K562 (cell line): Measurements from ENCODE around the gene PLD6. TPM values are rescaled to one million over a fixed set of nuclear protein-coding genes. Genes with fewer than 3 reads are reported as not detected.

Source experiments
- ATAC-seq: fragments of 200-7000 bp; cut with Tn5 transposase; 3 replicates; pipeline ENCODE4 v1.9.1; 2020; ENCODE audit warnings: moderate library complexity
- BruUV-seq: library from RNA; stranded (reverse); fragments of 400-500 nt; replicated peaks from 2 replicates; lab custom pipeline; 2021; lab: Mats Ljungman, UMichigan
- CTCF ChIA-PET: fragments of 300-600 bp; formaldehyde crosslinking; extraction: SDS; loops from one replicate; lab custom pipeline; 2021; ENCODE audit warnings: low intra/inter-chr PET ratio; lab: Yijun Ruan, JAX
- POLR2A ChIA-PET: fragments of 300-600, 350-650 bp; sonication (Branson Sonifier 250); formaldehyde crosslinking; extraction: SDS; loops from one replicate; lab custom pipeline; 2021; ENCODE audit warnings: antibody characterized with exemption, inconsistent platforms; lab: Yijun Ruan, JAX
- DNase-seq, 4 experiments: peaks; one replicate each; pipeline versions ENCODE4 v3.0.0 to v3.0.0-alpha.2; 2011 to 2018; ENCODE audit warnings: low spot score in 3 of 4, mixed read lengths in 3 of 4; ENCODE audit errors: extremely low read depth in 1 of 4
- FAIRE-seq: peaks from 2 replicates; lab custom pipeline; 2011; peaks lifted over from hg19 to GRCh38; lab: Jason Lieb, UNC
- H2AFZ ChIP-seq: 2 replicates; pipeline ENCODE4 v1.6.0; 2011; ENCODE audit warnings: low read depth, low read length, control low read depth, inconsistent platforms
- H3K27ac ChIP-seq: fragments of 200-600 bp; 3 replicates; pipeline ENCODE4 v1.8.0; 2011; ENCODE audit warnings: low read depth, mild to moderate bottlenecking, control low read depth, inconsistent platforms, low read length, moderate library complexity, mixed read lengths; ENCODE audit errors: extremely low read depth
- H3K27me3 ChIP-seq, 2 experiments: fragments of 300-600 bp in 1 of 2; 2 replicates in 1 of 2; 3 replicates in 1 of 2; pipeline versions ENCODE4 v1.6.0 to v1.8.0; 2011; ENCODE audit warnings: inconsistent platforms in 2 of 2, low read length in 2 of 2, mild to moderate bottlenecking in 1 of 2, mixed read lengths in 1 of 2, moderate library complexity in 1 of 2; ENCODE audit not compliant: control insufficient read depth in 2 of 2, insufficient read depth in 2 of 2
- H3K36me3 ChIP-seq: fragments of 300-600 bp; 3 replicates; pipeline ENCODE4 v1.8.0; 2011; ENCODE audit warnings: mild to moderate bottlenecking, low read length, inconsistent platforms; ENCODE audit not compliant: control insufficient read depth, insufficient read depth
- H3K4me1 ChIP-seq, 2 experiments: fragments of 200-600 bp in 1 of 2; replicated peaks in 1 of 2; 2 replicates in 1 of 2; 3 replicates in 1 of 2; pipeline versions ENCODE4 v1.5.1 to v1.8.0; 2011; ENCODE audit warnings: inconsistent platforms in 2 of 2, low read length in 2 of 2, mild to moderate bottlenecking in 1 of 2, mixed read lengths in 1 of 2, moderate library complexity in 1 of 2; ENCODE audit not compliant: control insufficient read depth in 2 of 2, insufficient read depth in 2 of 2
- H3K4me2 ChIP-seq: 2 replicates; pipeline ENCODE4 v1.6.1; 2011; ENCODE audit warnings: low read length, control low read depth, inconsistent platforms, mixed read lengths; ENCODE audit not compliant: insufficient read depth
- H3K4me3 ChIP-seq: fragments of 200-600 bp; sonication (generic), shearing (Covaris generic); 2 replicates; pipeline ENCODE4 v1.5.1; 2016; ENCODE audit warnings: control low read depth, inconsistent platforms
- H3K79me2 ChIP-seq: fragments of 200-600 bp; 3 replicates; pipeline ENCODE4 v1.8.0; 2011; ENCODE audit warnings: low read length, inconsistent platforms; ENCODE audit not compliant: control insufficient read depth, insufficient read depth
- H3K9ac ChIP-seq, 2 experiments: 2 replicates each; pipeline versions ENCODE4 v1.6.0 to v1.6.1; 2011; ENCODE audit warnings: low read depth in 2 of 2, low read length in 2 of 2, control low read depth in 1 of 2, inconsistent platforms in 1 of 2, mild to moderate bottlenecking in 1 of 2, mixed read lengths in 1 of 2; ENCODE audit not compliant: insufficient read depth in 1 of 2
- H3K9me1 ChIP-seq: one replicate; pipeline ENCODE4 v1.6.0; 2011; ENCODE audit warnings: inconsistent platforms, mild to moderate bottlenecking, low read length, moderate library complexity; ENCODE audit not compliant: control insufficient read depth, insufficient read depth
- H3K9me3 ChIP-seq: replicated peaks from 2 replicates; pipeline ENCODE4 v1.5.1; 2011; ENCODE audit warnings: low read depth, low read length, inconsistent platforms; ENCODE audit not compliant: control insufficient read depth, insufficient read depth
- H4K20me1 ChIP-seq: replicated peaks from 2 replicates; pipeline ENCODE4 v1.6.1; 2011; ENCODE audit warnings: low read length, inconsistent platforms, mixed read lengths; ENCODE audit not compliant: control insufficient read depth, insufficient read depth
- BCOR ChIP-seq: fragments of 450-650 bp; IDR thresholded peaks from 2 replicates; pipeline ENCODE4 v1.6.1; 2016
- BRCA1 ChIP-seq, 2 experiments: fragments of 450-650 bp in 1 of 2; sonication (generic) in 1 of 2; formaldehyde crosslinking in 1 of 2; IDR thresholded peaks; 2 replicates each; pipeline versions ENCODE4 v1.5.0 to v1.6.1; 2017 to 2020; ENCODE audit warnings: mild to moderate bottlenecking in 1 of 2, missing genetic modification reagents in 1 of 2
- ETV5 ChIP-seq: sonication (generic); formaldehyde crosslinking; IDR thresholded peaks from 2 replicates; pipeline ENCODE4 v1.4.0; 2020; ENCODE audit warnings: low read depth, mild to moderate bottlenecking, missing genetic modification reagents
- HOXB6 ChIP-seq: fragments of 250-450 bp; sonication (Bioruptor Pico); IDR thresholded peaks from 2 replicates; pipeline ENCODE4 v1.5.1; 2022; ENCODE audit warnings: mild to moderate bottlenecking, borderline replicate concordance
- JUN ChIP-seq, 2 experiments: sonication (generic) in 1 of 2; formaldehyde crosslinking in 1 of 2; IDR thresholded peaks; 2 replicates each; pipeline versions ENCODE4 v1.6.1 to v1.8.0; 2012 to 2022; ENCODE audit warnings: borderline replicate concordance in 2 of 2, mild to moderate bottlenecking in 2 of 2, improper control_type of control experiment in 1 of 2, low read depth in 1 of 2, low read length in 1 of 2, missing genetic modification reagents in 1 of 2
- MYC ChIP-seq, 2 experiments: fragments of 250-450 bp in 1 of 2; sonication (Bioruptor Pico) in 1 of 2; IDR thresholded peaks; 2 replicates each; pipeline versions ENCODE4 v1.5.1 to v1.6.1; 2012 to 2021; ENCODE audit warnings: low read depth in 2 of 2, borderline replicate concordance in 1 of 2, improper control_type of control experiment in 1 of 2, low read length in 1 of 2, mild to moderate bottlenecking in 1 of 2, moderate library complexity in 1 of 2
- RBM39 ChIP-seq: fragments of 200-400 bp; formaldehyde crosslinking; optimal IDR thresholded peaks from 2 replicates; pipeline ENCODE3; 2018; ENCODE audit warnings: low read depth, low read length
- TBL1XR1 ChIP-seq, 2 experiments: IDR thresholded peaks; 2 replicates each; pipeline ENCODE4 v1.6.1; 2012; ENCODE audit warnings: improper control_type of control experiment in 2 of 2, low read length in 2 of 2, mild to moderate bottlenecking in 1 of 2
- ZKSCAN8 ChIP-seq: fragments of 200-800 bp; sonication (Bioruptor generic); IDR thresholded peaks from 2 replicates; pipeline ENCODE4 v1.6.1; 2016; ENCODE audit warnings: missing genetic modification characterization, missing compliant biosample characterization
- ZNF146 ChIP-seq: IDR thresholded peaks from one replicate; pipeline ENCODE4 v1.6.1; 2018; ENCODE audit warnings: missing compliant biosample characterization; ENCODE audit not compliant: unreplicated experiment
- ZNF23 ChIP-seq: fragments of 250-450 bp; sonication (Bioruptor Pico); IDR thresholded peaks from 2 replicates; pipeline ENCODE4 v1.4.0; 2020; ENCODE audit warnings: mild to moderate bottlenecking
- ZNF77 ChIP-seq: fragments of 250-450 bp; sonication (Bioruptor Pico); IDR thresholded peaks from 2 replicates; pipeline ENCODE4 v1.5.0; 2020
- WGBS: fragments of 100-300 bp; shearing (Covaris generic); methylation state at CpG from one replicate; pipeline ENCODE4 v1.1.6; 2016; ENCODE audit warnings: low coverage, mixed read lengths; ENCODE audit not compliant: insufficient coverage; ENCODE audit errors: missing lambda C conversion rate; 5-methylcytosine and 5-hydroxymethylcytosine counted together
- in situ Hi-C: fragments of 300-500 bp; cut with MboI; formaldehyde crosslinking; loops from 4 replicates; pipeline ENCODE4 v1.15.0; 2018; ENCODE audit warnings: inconsistent platforms, mixed read lengths
- intact Hi-C: fragments of 100-400 bp; cut with micrococcal nuclease; formaldehyde crosslinking; loops from 2 replicates; pipeline ENCODE4 v1.14.2; 2022
- polyA plus RNA-seq, 8 experiments: library from polyadenylated mRNA; depleted of rRNA in 4 of 8; stranded (reverse) in 5 of 8; unstranded in 3 of 8; fragments of >200 nt; fragmentation: Nextera tagmentation in 2 of 8; fragmentation: Illumina TruSeq in 1 of 8; extraction: Ambion mirVana in 2 of 8; extraction: Trizol in 1 of 8; gene quantifications; 2 replicates each; pipeline versions ENCODE4 v1.2.1 to v1.2.3, GENCODE V29; 2011 to 2014; ENCODE audit warnings: inconsistent platforms in 1 of 8, missing spikeins in 1 of 8
- total RNA-seq, 7 experiments: library from RNA; depleted of rRNA in 6 of 7; stranded (reverse); fragments of >200 nt in 6 of 7; fragmentation: Illumina TruSeq in 2 of 7; extraction: Trizol in 2 of 7; gene quantifications; 2 replicates each; pipeline versions ENCODE4 v1.2.1 to v1.2.3, GENCODE V29; 2011 to 2021; ENCODE audit warnings: low replicate concordance in 1 of 7
- TF ChIP-seq, protein P1 (sequence below): fragments of 450-650 bp; formaldehyde crosslinking; IDR thresholded peaks from 2 replicates; pipeline ENCODE4 v1.4.0; 2020; ENCODE audit warnings: mild to moderate bottlenecking, moderate library complexity

PLD6 gene
- total and polyA plus RNA-seq, 9 of the 15 experiments (the other 6 are each of a cell fraction or from before 2014, with no cell fraction given): 3.6 to 15.6 (median 10.0) TPM

DNA sequence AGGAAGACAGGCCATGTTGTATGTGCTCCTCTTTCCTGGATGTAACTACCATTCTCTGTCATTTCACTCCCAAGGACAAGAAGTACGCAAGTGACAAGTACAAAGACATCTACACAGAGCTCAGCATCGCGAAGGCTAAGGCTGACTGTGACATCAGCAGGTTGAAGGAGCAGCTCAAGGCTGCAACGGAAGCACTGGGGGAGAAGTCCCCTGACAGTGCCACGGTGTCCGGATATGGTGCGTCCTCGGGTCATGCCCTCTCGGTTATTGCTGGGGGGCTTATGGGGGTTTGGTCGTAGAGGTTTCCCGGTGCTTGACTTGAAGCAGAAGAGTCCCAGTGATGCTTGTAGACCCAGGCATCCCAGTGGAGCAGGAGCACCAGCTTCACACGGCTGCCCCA lies 29.0 kb downstream of the PLD6 start:
- peaks cover 4 to 12% of the 10 kb centered on the region in 2 experiments; a peak in 4 of 5 replicates for H3K4me1 ChIP-seq
- DNase-seq: no peak
- H3K4me2 ChIP-seq: no peak overlapping the region
- WGBS: 91% methylated on average over 10 of the region's 12 CpGs
- ATAC-seq: no peak
- peaks cover 69% of the 10 kb centered on the region; the same call in 2 of the 3 replicates for H3K36me3 ChIP-seq
- no peak overlapping the region for H3K4me3 ChIP-seq
- H4K20me1 ChIP-seq: no peaks in the 10 kb centered on the region
- H3K9me3 ChIP-seq: no peaks in the 10 kb centered on the region
- TF ChIP-seq ETV5 (CRISPR knock-in tag): no peak
- TF ChIP-seq ZNF23 (CRISPR knock-in tag): no peak
- no peak for TF ChIP-seq MYC (IDR thresholded peaks at IDR 0.05; ENCODE audit: low read depth, low read length)
- no peak for TF ChIP-seq MYC (CRISPR knock-in tag; IDR thresholded peaks at IDR 0.05; ENCODE audit: borderline replicate concordance, low read depth)
- no peak for TF ChIP-seq ZKSCAN8 (CRISPR knock-in tag)
- no peak for TF ChIP-seq RBM39
- H3K9ac ChIP-seq: no peak overlapping the region
- FAIRE-seq: no peak
- no peak overlapping the region for H2AFZ ChIP-seq
- in situ Hi-C loops: no loop called here
- POLR2A ChIA-PET: no interaction called here
- no peak overlapping the region for H3K27ac ChIP-seq
- CTCF ChIA-PET: no interaction called here
- no peaks in the 10 kb centered on the region for H3K27me3 ChIP-seq
- H3K79me2 ChIP-seq: no peaks in the 10 kb centered on the region
- no TSS peak for BruUV-seq
- intact Hi-C loops: no loop called here
- H3K9me1 ChIP-seq: no peaks in the 10 kb centered on the region

DNA sequence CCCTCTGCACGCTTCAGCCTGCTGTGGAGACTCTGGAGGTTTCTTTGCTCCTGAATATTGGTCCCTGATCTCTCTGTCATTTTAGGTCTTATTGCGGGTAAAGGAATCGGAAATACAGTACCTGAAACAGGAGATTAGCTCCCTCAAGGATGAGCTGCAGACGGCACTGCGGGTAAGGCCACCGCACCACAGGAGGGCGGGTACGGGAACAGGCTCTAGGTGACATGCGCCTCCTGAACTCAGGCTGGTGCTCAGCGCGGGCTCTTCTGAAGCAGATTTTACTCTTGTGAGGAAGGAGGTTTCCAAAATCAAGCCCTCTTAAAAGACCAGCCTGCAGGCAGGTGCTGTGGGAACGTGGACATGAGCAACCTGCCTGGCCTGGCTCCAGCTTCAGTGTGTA lies 29.8 kb downstream of the PLD6 start:
- Histone ChIP-seq H3K27me3 (no peaks in the 10 kb centered on the region), H3K9me3 (no peaks in the 10 kb centered on the region), H3K4me3 (no peak overlapping the region), H3K9ac (no peak overlapping the region), H3K4me1 (peaks cover 7 to 14% of the 10 kb centered on the region in 2 experiments; a peak in 4 of 5 replicates), H2AFZ (no peak overlapping the region), H3K27ac (no peak overlapping the region), H3K9me1 (no peaks in the 10 kb centered on the region), H4K20me1 (no peaks in the 10 kb centered on the region), H3K36me3 (peaks cover 70% of the 10 kb centered on the region; the same call in 2 of the 3 replicates), H3K79me2 (no peaks in the 10 kb centered on the region), H3K4me2 (no peak overlapping the region)
- intact Hi-C loops (no loop called here), in situ Hi-C loops (no loop called here)
- CTCF ChIA-PET: no interaction called here
- 97% methylated on average over 10 of the region's 12 CpGs for WGBS
- ATAC-seq (no peak), DNase-seq (no peak), FAIRE-seq (no peak)
- BruUV-seq: no TSS peak
- POLR2A ChIA-PET: no interaction called here
- TF ChIP-seq HOXB6 (CRISPR knock-in tag) (no peak), BRCA1 (IDR thresholded peaks at IDR 0.05) (no peak), BRCA1 (CRISPR knock-in tag; IDR thresholded peaks at IDR 0.05) (no peak), ZNF146 (no peak), JUN (IDR thresholded peaks at IDR 0.05; ENCODE audit: borderline replicate concordance, low read depth, low read length) (no peak), JUN (CRISPR knock-in tag; IDR thresholded peaks at IDR 0.05; ENCODE audit: borderline replicate concordance) (no peak), ZNF77 (CRISPR knock-in tag) (no peak), BCOR (no peak), TBL1XR1 (IDR thresholded peaks at IDR 0.05; ENCODE audit: low read length in 2 of 2) (no peak)
- TF ChIP-seq, protein P1, sequence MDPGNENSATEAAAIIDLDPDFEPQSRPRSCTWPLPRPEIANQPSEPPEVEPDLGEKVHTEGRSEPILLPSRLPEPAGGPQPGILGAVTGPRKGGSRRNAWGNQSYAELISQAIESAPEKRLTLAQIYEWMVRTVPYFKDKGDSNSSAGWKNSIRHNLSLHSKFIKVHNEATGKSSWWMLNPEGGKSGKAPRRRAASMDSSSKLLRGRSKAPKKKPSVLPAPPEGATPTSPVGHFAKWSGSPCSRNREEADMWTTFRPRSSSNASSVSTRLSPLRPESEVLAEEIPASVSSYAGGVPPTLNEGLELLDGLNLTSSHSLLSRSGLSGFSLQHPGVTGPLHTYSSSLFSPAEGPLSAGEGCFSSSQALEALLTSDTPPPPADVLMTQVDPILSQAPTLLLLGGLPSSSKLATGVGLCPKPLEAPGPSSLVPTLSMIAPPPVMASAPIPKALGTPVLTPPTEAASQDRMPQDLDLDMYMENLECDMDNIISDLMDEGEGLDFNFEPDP (CRISPR knock-in tag): no peak
